HCT116 (cell line): ENCODE measurements around the gene THRB.

Source experiments
- CBX3 ChIP-seq: IDR thresholded peaks from 2 replicates; pipeline ENCODE4 v1.6.1; 2012; ENCODE audit warnings: low read depth
- CTCF ChIP-seq, 3 experiments: fragments of 200-600 bp in 1 of 3; sonication (generic) in 1 of 3; IDR thresholded peaks in 2 of 3; conservative IDR thresholded peaks in 1 of 3; 2 replicates each; pipeline ENCODE4 v1.5.1; 2012 to 2017; ENCODE audit warnings: low read depth in 2 of 3, low read length in 2 of 3, antibody characterized with exemption in 1 of 3, borderline replicate concordance in 1 of 3, control low read depth in 1 of 3, mild to moderate bottlenecking in 1 of 3, mixed read lengths in 1 of 3, mixed run types in 1 of 3, moderate library complexity in 1 of 3; ENCODE audit not compliant: insufficient read depth in 1 of 3
- EZH2 ChIP-seq: fragments of 200-600 bp; sonication (generic); IDR thresholded peaks from 2 replicates; pipeline ENCODE4 v1.6.1; 2017; ENCODE audit warnings: antibody characterized with exemption, mixed run types
- POLR2A ChIP-seq: IDR thresholded peaks from 2 replicates; pipeline ENCODE4 v1.7.0; 2011; ENCODE audit warnings: borderline replicate concordance; ENCODE audit not compliant: insufficient read depth, insufficient read length; ENCODE audit errors: extremely low read depth
- POLR2AphosphoS5 ChIP-seq: IDR thresholded peaks from 2 replicates; pipeline ENCODE4 v1.6.1; 2011; ENCODE audit warnings: mild to moderate bottlenecking, low read depth, low read length, moderate library complexity

- TF ChIP-seq CTCF (IDR thresholded peaks at IDR 0.05 in 2 of 3, conservative IDR thresholded peaks at IDR 0.05 in 1 of 3; ENCODE audit: borderline replicate concordance in 1 of 3, insufficient read depth in 1 of 3, low read depth in 2 of 3, low read length in 2 of 3) (no peak), CBX3 (no peak), POLR2AphosphoS5 (no peak), EZH2 (no peak), POLR2A (no peak)
Observed at GRCh38 chr3:24299246-24299805, 195.3 kb downstream of the THRB start.
